ENCODE measurements around the gene PDCD1LG2. TPM values are rescaled to one million over a fixed set of nuclear protein-coding genes. Genes with fewer than 3 reads are reported as not detected.

Gene PDCD1LG2
- total RNA-seq, 1 experiment from 2014 or later = 0.47 TPM

- DNase-seq (ENCODE audit: low spot score) = no peak
- TF ChIP-seq CTCF (conservative IDR thresholded peaks at IDR 0.05; ENCODE audit: low read depth, low read length) (no peak), EZH2 (IDR thresholded peaks at IDR 0.05; ENCODE audit: borderline replicate concordance, low read depth, low read length, poor library complexity, severe bottlenecking) (no peak)
- Histone ChIP-seq H3K27ac (ENCODE audit: low read depth, low read length, poor library complexity, severe bottlenecking) (no peak overlapping the region), H3K4me3 (ENCODE audit: low read depth, low read length, poor library complexity, severe bottlenecking) (no peak overlapping the region), H3K36me3 (ENCODE audit: insufficient read depth, low read length, poor library complexity, severe bottlenecking) (no peaks in the 10 kb centered on the region), H3K9me3 (ENCODE audit: low read depth, low read length, poor library complexity, severe bottlenecking) (no peaks in the 10 kb centered on the region), H3K27me3 (replicated peaks; ENCODE audit: insufficient read depth, low read depth, low read length, poor library complexity) (no peaks in the 10 kb centered on the region), H3K4me1 (ENCODE audit: insufficient read depth, low read length, poor library complexity, severe bottlenecking) (no peaks in the 10 kb centered on the region)
- intact Hi-C loops (cut with micrococcal nuclease; ENCODE audit: unreplicated experiment) = no loop called here
- POLR2A ChIA-PET (ENCODE audit: low non-redundant PET) = no interaction called here
- CTCF ChIA-PET = no interaction called here
- no TSS peak for BruUV-seq (replicated peaks)
Observed at GRCh38 chr9:5569409-5569808, 59.1 kb downstream of the PDCD1LG2 start.

GRCh38 chr9:5569891-5570290 lies 59.6 kb downstream of the PDCD1LG2 start:
- Histone ChIP-seq H3K27ac (ENCODE audit: low read depth, low read length, poor library complexity, severe bottlenecking) (no peak overlapping the region), H3K4me3 (ENCODE audit: low read depth, low read length, poor library complexity, severe bottlenecking) (no peak overlapping the region), H3K9me3 (ENCODE audit: low read depth, low read length, poor library complexity, severe bottlenecking) (no peaks in the 10 kb centered on the region), H3K36me3 (ENCODE audit: insufficient read depth, low read length, poor library complexity, severe bottlenecking) (no peaks in the 10 kb centered on the region), H3K4me1 (ENCODE audit: insufficient read depth, low read length, poor library complexity, severe bottlenecking) (no peaks in the 10 kb centered on the region), H3K27me3 (replicated peaks; ENCODE audit: insufficient read depth, low read depth, low read length, poor library complexity) (no peaks in the 10 kb centered on the region)
- intact Hi-C loops (cut with micrococcal nuclease; ENCODE audit: unreplicated experiment) = no loop called here
- TF ChIP-seq CTCF (conservative IDR thresholded peaks at IDR 0.05; ENCODE audit: low read depth, low read length) (no peak), EZH2 (IDR thresholded peaks at IDR 0.05; ENCODE audit: borderline replicate concordance, low read depth, low read length, poor library complexity, severe bottlenecking) (no peak)
- POLR2A ChIA-PET (ENCODE audit: low non-redundant PET) = no interaction called here
- CTCF ChIA-PET = no interaction called here
- DNase-seq (ENCODE audit: low spot score) = no peak
- BruUV-seq (replicated peaks) = no TSS peak

- intact Hi-C loops (cut with micrococcal nuclease; ENCODE audit: unreplicated experiment) = no loop called here
- POLR2A ChIA-PET (ENCODE audit: low non-redundant PET) = no interaction called here
Observed at GRCh38 chr9:5571629-5572232, 61.4 kb downstream of the PDCD1LG2 start.

More at GRCh38 chr9:5571629-5572232, 61.4 kb downstream of the PDCD1LG2 start:
- DNase-seq (ENCODE audit: low spot score) = no peak
- Histone ChIP-seq H3K27ac (ENCODE audit: low read depth, low read length, poor library complexity, severe bottlenecking) (no peak overlapping the region), H3K4me3 (ENCODE audit: low read depth, low read length, poor library complexity, severe bottlenecking) (no peak overlapping the region), H3K27me3 (replicated peaks; ENCODE audit: insufficient read depth, low read depth, low read length, poor library complexity) (no peaks in the 10 kb centered on the region), H3K9me3 (ENCODE audit: low read depth, low read length, poor library complexity, severe bottlenecking) (no peaks in the 10 kb centered on the region), H3K4me1 (ENCODE audit: insufficient read depth, low read length, poor library complexity, severe bottlenecking) (no peaks in the 10 kb centered on the region), H3K36me3 (ENCODE audit: insufficient read depth, low read length, poor library complexity, severe bottlenecking) (no peaks in the 10 kb centered on the region)
- TF ChIP-seq EZH2 (IDR thresholded peaks at IDR 0.05; ENCODE audit: borderline replicate concordance, low read depth, low read length, poor library complexity, severe bottlenecking) (no peak), CTCF (conservative IDR thresholded peaks at IDR 0.05; ENCODE audit: low read depth, low read length) (no peak)
- CTCF ChIA-PET = no interaction called here
- BruUV-seq (replicated peaks) = no TSS peak
